DOHH2 (cell line): ENCODE measurements around the gene COL25A1.

Experiments used
- H3F3A ChIP-seq: fragments of 200-600 bp; sonication (generic), shearing (Covaris generic); 2 replicates; pipeline ENCODE4 v1.6.0; 2016; ENCODE audit warnings: antibody characterized with exemption, mild to moderate bottlenecking; ENCODE audit not compliant: control insufficient read depth, insufficient read depth
- H3K27ac ChIP-seq: fragments of 200-600 bp; sonication (generic); 2 replicates; pipeline ENCODE4 v1.5.1; 2014; ENCODE audit warnings: low read depth, mild to moderate bottlenecking, low read length, moderate library complexity
- H3K27me3 ChIP-seq: fragments of 200-600 bp; sonication (generic); 2 replicates; pipeline ENCODE4 v1.6.1; 2014; ENCODE audit warnings: mild to moderate bottlenecking, low read length, mixed read lengths; ENCODE audit not compliant: control insufficient read depth
- H3K36me3 ChIP-seq: fragments of 200-600 bp; sonication (generic); 2 replicates; pipeline ENCODE4 v1.6.1; 2014; ENCODE audit warnings: mild to moderate bottlenecking, low read length, moderate library complexity, mixed read lengths; ENCODE audit not compliant: control insufficient read depth
- H3K4me1 ChIP-seq: fragments of 200-600 bp; sonication (generic); 2 replicates; pipeline ENCODE4 v1.6.1; 2014; ENCODE audit warnings: mild to moderate bottlenecking, low read length, mixed read lengths; ENCODE audit not compliant: control insufficient read depth
- H3K4me2 ChIP-seq: fragments of 200-600 bp; sonication (generic); 2 replicates; pipeline ENCODE4 v1.6.0; 2014; ENCODE audit warnings: mild to moderate bottlenecking, low read length, moderate library complexity
- H3K4me3 ChIP-seq: fragments of 200-600 bp; sonication (generic); 2 replicates; pipeline ENCODE4 v1.5.1; 2014; ENCODE audit warnings: mild to moderate bottlenecking, low read length, mixed read lengths
- H3K79me2 ChIP-seq: fragments of 200-600 bp; sonication (generic); 2 replicates; pipeline ENCODE4 v1.6.1; 2014; ENCODE audit warnings: mild to moderate bottlenecking, low read length, mixed read lengths; ENCODE audit not compliant: control insufficient read depth
- H3K9me2 ChIP-seq: fragments of 200-600 bp; sonication (generic); replicated peaks from 2 replicates; pipeline ENCODE4 v1.6.1; 2014; ENCODE audit warnings: mild to moderate bottlenecking, low read length, mixed read lengths; ENCODE audit not compliant: control insufficient read depth
- H3K9me3 ChIP-seq: fragments of 200-600 bp; sonication (generic); 2 replicates; pipeline ENCODE4 v1.6.1; 2014; ENCODE audit warnings: antibody characterized with exemption, low read length, mixed read lengths; ENCODE audit not compliant: control insufficient read depth, insufficient read depth
- H4K20me1 ChIP-seq: fragments of 200-600 bp; sonication (generic); 2 replicates; pipeline ENCODE4 v1.6.0; 2014; ENCODE audit warnings: low read depth, mild to moderate bottlenecking, antibody characterized with exemption, low read length, moderate library complexity; ENCODE audit not compliant: control insufficient read depth, insufficient read depth
- EZH2phosphoT487 ChIP-seq: fragments of 200-600 bp; sonication (generic); IDR thresholded peaks from 2 replicates; pipeline ENCODE4 v1.6.1; 2017; ENCODE audit warnings: borderline replicate concordance, mild to moderate bottlenecking, antibody characterized with exemption, low read length, moderate library complexity, mixed read lengths
- TF ChIP-seq, protein P1 (sequence below): fragments of 200-600 bp; sonication (generic); IDR thresholded peaks from one replicate; pipeline ENCODE4 v1.5.1; 2014; ENCODE audit warnings: antibody characterized with exemption, mild to moderate bottlenecking, low read depth, low read length; ENCODE audit not compliant: poor library complexity, severe bottlenecking

The COL25A1 gene

GRCh38 chr4:109091727-109092409 is 210.6 kb downstream of the COL25A1 start:
- H3K4me2 ChIP-seq: no peak overlapping the region
- no peak for TF ChIP-seq EZH2phosphoT487
- TF ChIP-seq, protein P1, sequence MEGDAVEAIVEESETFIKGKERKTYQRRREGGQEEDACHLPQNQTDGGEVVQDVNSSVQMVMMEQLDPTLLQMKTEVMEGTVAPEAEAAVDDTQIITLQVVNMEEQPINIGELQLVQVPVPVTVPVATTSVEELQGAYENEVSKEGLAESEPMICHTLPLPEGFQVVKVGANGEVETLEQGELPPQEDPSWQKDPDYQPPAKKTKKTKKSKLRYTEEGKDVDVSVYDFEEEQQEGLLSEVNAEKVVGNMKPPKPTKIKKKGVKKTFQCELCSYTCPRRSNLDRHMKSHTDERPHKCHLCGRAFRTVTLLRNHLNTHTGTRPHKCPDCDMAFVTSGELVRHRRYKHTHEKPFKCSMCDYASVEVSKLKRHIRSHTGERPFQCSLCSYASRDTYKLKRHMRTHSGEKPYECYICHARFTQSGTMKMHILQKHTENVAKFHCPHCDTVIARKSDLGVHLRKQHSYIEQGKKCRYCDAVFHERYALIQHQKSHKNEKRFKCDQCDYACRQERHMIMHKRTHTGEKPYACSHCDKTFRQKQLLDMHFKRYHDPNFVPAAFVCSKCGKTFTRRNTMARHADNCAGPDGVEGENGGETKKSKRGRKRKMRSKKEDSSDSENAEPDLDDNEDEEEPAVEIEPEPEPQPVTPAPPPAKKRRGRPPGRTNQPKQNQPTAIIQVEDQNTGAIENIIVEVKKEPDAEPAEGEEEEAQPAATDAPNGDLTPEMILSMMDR: no peak

DNA sequence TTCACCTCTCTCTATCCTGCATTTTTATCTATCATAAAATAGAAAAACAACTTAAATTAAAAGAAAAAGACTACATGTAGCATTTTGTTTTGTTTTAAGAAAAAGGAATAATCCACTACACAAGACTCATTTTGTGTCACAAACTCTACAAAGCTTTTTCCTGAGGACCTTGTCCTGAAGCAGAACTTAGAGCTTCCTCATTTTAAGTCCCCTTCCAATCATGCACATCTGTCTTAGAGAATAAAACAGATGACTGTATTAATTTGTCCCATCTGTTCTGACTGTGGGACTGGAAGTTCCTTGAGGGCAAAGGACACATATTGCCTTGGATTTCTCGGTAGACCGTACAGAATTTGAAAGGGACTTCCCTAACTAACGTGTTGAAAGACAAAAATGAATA is 218.5 kb downstream of the COL25A1 start:
- no peak for TF ChIP-seq EZH2phosphoT487
- TF ChIP-seq, protein P1: no peak
- Histone ChIP-seq H3K9me2 (no peaks in the 10 kb centered on the region), H3K27ac (no peak overlapping the region), H3K9me3 (no peaks in the 10 kb centered on the region), H4K20me1 (no peaks in the 10 kb centered on the region), H3K79me2 (no peaks in the 10 kb centered on the region), H3K4me3 (no peak overlapping the region), H3K36me3 (no peaks in the 10 kb centered on the region), H3K4me2 (no peak overlapping the region), H3K4me1 (no peaks in the 10 kb centered on the region), H3K27me3 (0 out of 2 replicates have a peak, but pooled peaks cover 3% of the 10 kb centered on the region), H3F3A (no peaks in the 10 kb centered on the region)

More at GRCh38 chr4:109091727-109092409, 210.6 kb downstream of the COL25A1 start:
- Histone ChIP-seq H4K20me1 (no peaks in the 10 kb centered on the region), H3K36me3 (no peaks in the 10 kb centered on the region), H3K27ac (no peak overlapping the region), H3K4me1 (no peaks in the 10 kb centered on the region), H3K79me2 (no peaks in the 10 kb centered on the region), H3K4me3 (no peak overlapping the region), H3K9me2 (no peaks in the 10 kb centered on the region), H3F3A (no peaks in the 10 kb centered on the region), H3K27me3 (peaks cover under 1% of the 10 kb centered on the region; the same call in 1 of the 2 replicates), H3K9me3 (no peaks in the 10 kb centered on the region)

DNA sequence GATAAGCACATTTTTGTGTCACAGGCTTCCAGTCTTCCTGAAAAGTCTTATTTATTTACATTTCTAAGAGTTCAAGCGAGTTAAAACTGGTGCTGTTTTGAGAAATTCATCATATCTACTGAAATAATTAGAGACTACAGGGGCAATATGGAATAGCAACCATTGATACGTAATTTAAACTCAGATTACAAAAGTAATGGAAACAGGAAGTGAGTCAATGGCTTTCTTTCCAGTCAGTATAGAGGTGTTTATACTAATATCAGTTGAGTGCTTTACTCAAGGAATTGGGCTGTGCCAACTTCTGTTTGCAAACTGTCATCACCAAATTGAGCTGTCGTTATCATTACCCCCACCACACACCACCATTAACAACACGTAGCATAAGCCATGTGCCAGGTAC is 222.7 kb downstream of the COL25A1 start:
- Histone ChIP-seq H3K4me1 (no peaks in the 10 kb centered on the region), H3K4me2 (no peak overlapping the region), H3K9me2 (no peaks in the 10 kb centered on the region), H3K79me2 (no peaks in the 10 kb centered on the region), H3K36me3 (no peaks in the 10 kb centered on the region), H3K9me3 (no peaks in the 10 kb centered on the region), H3K4me3 (no peak overlapping the region), H3K27me3 (no peaks in the 10 kb centered on the region), H3K27ac (no peak overlapping the region), H3F3A (no peaks in the 10 kb centered on the region), H4K20me1 (no peaks in the 10 kb centered on the region)
- no peak for TF ChIP-seq EZH2phosphoT487
- TF ChIP-seq, protein P1: no peak
